H9 (cell line): ENCODE data around the gene TARBP2. TPM values are rescaled to one million over a fixed set of nuclear protein-coding genes. Genes with fewer than 3 reads are reported as not detected.
A peak's percentile ranks its signal among the peaks of the same experiment; 100 is the strongest.

Experiments
- DNase-seq: peaks from one replicate; pipeline ENCODE4 v3.0.0-alpha.2; 2017
- H2AFZ ChIP-seq: one replicate; pipeline ENCODE4 v1.6.1; 2013; ENCODE audit warnings: mild to moderate bottlenecking, low read length, control low read depth, moderate library complexity
- H2AK5ac ChIP-seq: 2 replicates; pipeline ENCODE4 v1.6.1; 2013; ENCODE audit warnings: low read length, control low read depth, mixed read lengths; ENCODE audit not compliant: insufficient read length
- H2BK120ac ChIP-seq: one replicate; pipeline ENCODE4 v1.6.1; 2013; ENCODE audit warnings: low read depth, mild to moderate bottlenecking, low read length, control low read depth, inconsistent platforms; ENCODE audit not compliant: poor library complexity, severe bottlenecking
- H2BK12ac ChIP-seq: 2 replicates; pipeline ENCODE4 v1.6.1; 2013; ENCODE audit warnings: low read length, control low read depth, mixed read lengths, low read depth; ENCODE audit not compliant: insufficient read length
- H2BK15ac ChIP-seq: 2 replicates; pipeline ENCODE4 v1.6.1; 2013; ENCODE audit warnings: low read depth, low read length, control low read depth
- H2BK20ac ChIP-seq: one replicate; pipeline ENCODE4 v1.6.1; 2013; ENCODE audit warnings: low read depth, mild to moderate bottlenecking, low read length, control low read depth, inconsistent platforms; ENCODE audit not compliant: poor library complexity, severe bottlenecking
- H2BK5ac ChIP-seq: 2 replicates; pipeline ENCODE4 v1.6.1; 2013; ENCODE audit warnings: low read length, control low read depth, mixed read lengths; ENCODE audit not compliant: insufficient read length
- H3K14ac ChIP-seq: 2 replicates; pipeline ENCODE4 v1.6.1; 2013; ENCODE audit warnings: low read length, control low read depth; ENCODE audit not compliant: insufficient read depth
- H3K18ac ChIP-seq: 2 replicates; pipeline ENCODE4 v1.6.1; 2013; ENCODE audit warnings: low read depth, mild to moderate bottlenecking, mixed read lengths, low read length, control low read depth; ENCODE audit not compliant: insufficient read length
- H3K23ac ChIP-seq: 2 replicates; pipeline ENCODE4 v1.6.1; 2013; ENCODE audit warnings: low read length, control low read depth, mixed read lengths, low read depth; ENCODE audit not compliant: insufficient read length
- H3K23me2 ChIP-seq: 2 replicates; pipeline ENCODE4 v1.6.1; 2013; ENCODE audit warnings: low read depth, mild to moderate bottlenecking, mixed read lengths, low read length, control low read depth; ENCODE audit not compliant: insufficient read length, poor library complexity, severe bottlenecking
- H3K27ac ChIP-seq: 2 replicates; pipeline ENCODE4 v1.5.1; 2013; ENCODE audit warnings: low read length, control low read depth, mixed read lengths, low read depth; ENCODE audit not compliant: insufficient read length
- H3K27me3 ChIP-seq: 2 replicates; pipeline ENCODE4 v1.6.1; 2013; ENCODE audit warnings: low read length, control low read depth, inconsistent platforms; ENCODE audit not compliant: insufficient read depth
- H3K4ac ChIP-seq: 2 replicates; pipeline ENCODE4 v1.6.1; 2013; ENCODE audit warnings: low read depth, mild to moderate bottlenecking, control low read depth, inconsistent platforms, low read length, moderate library complexity
- H3K4me1 ChIP-seq: 2 replicates; pipeline ENCODE4 v1.6.1; 2013; ENCODE audit warnings: low read length, control low read depth, inconsistent platforms; ENCODE audit not compliant: insufficient read depth
- H3K4me2 ChIP-seq: 2 replicates; pipeline ENCODE4 v1.6.1; 2013; ENCODE audit warnings: low read length, control low read depth, mixed read lengths; ENCODE audit not compliant: insufficient read length, insufficient read depth
- H3K56ac ChIP-seq: 2 replicates; pipeline ENCODE4 v1.6.1; 2013; ENCODE audit warnings: low read depth, mild to moderate bottlenecking, mixed read lengths, low read length, control low read depth; ENCODE audit not compliant: insufficient read length
- H3K79me1 ChIP-seq: 2 replicates; pipeline ENCODE4 v1.6.1; 2013; ENCODE audit warnings: low read depth, mild to moderate bottlenecking, moderate library complexity, low read length, control low read depth, inconsistent platforms; ENCODE audit not compliant: insufficient read depth, poor library complexity, severe bottlenecking
- H3K79me2 ChIP-seq: 2 replicates; pipeline ENCODE4 v1.6.1; 2013; ENCODE audit warnings: low read length, control low read depth, inconsistent platforms; ENCODE audit not compliant: insufficient read depth
- H3K9ac ChIP-seq: 2 replicates; pipeline ENCODE4 v1.6.1; 2013; ENCODE audit warnings: low read length, control low read depth, mixed read lengths; ENCODE audit not compliant: insufficient read length; ENCODE audit errors: extremely low read depth
- H3K9me3 ChIP-seq: one replicate; pipeline ENCODE4 v1.6.1; 2013; ENCODE audit warnings: low read depth, low read length, inconsistent platforms; ENCODE audit not compliant: control insufficient read depth
- H3T11ph ChIP-seq: one replicate; pipeline ENCODE4 v1.6.1; 2013; ENCODE audit warnings: mild to moderate bottlenecking, low read length, control low read depth, inconsistent platforms
- H4K20me1 ChIP-seq: one replicate; pipeline ENCODE4 v1.6.1; 2013; ENCODE audit not compliant: control insufficient read depth, insufficient read length, insufficient read depth
- H4K5ac ChIP-seq: 2 replicates; pipeline ENCODE4 v1.6.1; 2013; ENCODE audit warnings: low read depth, mild to moderate bottlenecking, mixed read lengths, low read length, control low read depth; ENCODE audit not compliant: insufficient read length
- H4K8ac ChIP-seq: replicated peaks from 2 replicates; pipeline ENCODE4 v1.6.1; 2013; ENCODE audit warnings: low read length, control low read depth, mixed read lengths, low read depth; ENCODE audit not compliant: insufficient read length
- H4K91ac ChIP-seq: 2 replicates; pipeline ENCODE4 v1.6.1; 2013; ENCODE audit warnings: low read depth, mild to moderate bottlenecking, moderate library complexity, mixed read lengths, low read length, control low read depth; ENCODE audit not compliant: insufficient read length
- H3K27ac Mint-ChIP-seq, 3 experiments: 2 replicates in 2 of 3; 3 replicates in 1 of 3; pipeline ENCODE4 v1.8.0; 2020 to 2021; ENCODE audit warnings: mixed read lengths in 3 of 3, mild to moderate bottlenecking in 1 of 3, moderate library complexity in 1 of 3
- H3K27me3 Mint-ChIP-seq: 2 replicates; pipeline ENCODE4 v1.8.0; 2021; ENCODE audit warnings: low read depth, mild to moderate bottlenecking, moderate library complexity, mixed read lengths
- H3K36me3 Mint-ChIP-seq, 3 experiments: 2 replicates in 2 of 3; 3 replicates in 1 of 3; pipeline ENCODE4 v1.8.0; 2020 to 2021; ENCODE audit warnings: low read depth in 3 of 3, mixed read lengths in 3 of 3; ENCODE audit not compliant: insufficient read depth in 1 of 3
- H3K4me1 Mint-ChIP-seq, 2 experiments: 2 replicates each; pipeline ENCODE4 v1.8.0; 2020; ENCODE audit warnings: mixed read lengths in 2 of 2
- H3K4me3 Mint-ChIP-seq, 2 experiments: 2 replicates in 1 of 2; 3 replicates in 1 of 2; pipeline ENCODE4 v1.8.0; 2020 to 2021; ENCODE audit warnings: mild to moderate bottlenecking in 2 of 2, mixed read lengths in 2 of 2, moderate library complexity in 1 of 2
- H3K9me3 Mint-ChIP-seq, 2 experiments: 2 replicates in 1 of 2; 3 replicates in 1 of 2; pipeline ENCODE4 v1.8.0; 2020; ENCODE audit warnings: mild to moderate bottlenecking in 2 of 2, mixed read lengths in 2 of 2, moderate library complexity in 1 of 2
- CTCF ChIP-seq: fragments of 200-600 bp; sonication (generic); conservative IDR thresholded peaks from 3 replicates; pipeline ENCODE4 v1.8.0; 2021; ENCODE audit warnings: antibody characterized with exemption, mild to moderate bottlenecking
- WGBS: extraction: QIAGEN DNeasy Blood & Tissue Kit; methylation state at CpG from one replicate; pipeline ENCODE4 v1.1.7; 2013; ENCODE audit warnings: missing lambda C conversion rate, low lambda C conversion rate, mixed read lengths; ENCODE audit not compliant: insufficient read length; ENCODE audit errors: extremely low coverage; 5-methylcytosine and 5-hydroxymethylcytosine counted together
- total RNA-seq: library from RNA; stranded (reverse); gene quantifications from 2 replicates; pipeline ENCODE4 v1.2.1, GENCODE V29; 2021

TARBP2 gene
- total RNA-seq, 1 experiment from 2014 or later, result 79.2 TPM

GRCh38 chr12:53486736-53487487 lies 14.2 kb upstream of the TARBP2 start:
- Histone ChIP-seq H3K27ac (no peak overlapping the region), H2BK120ac (no peak overlapping the region), H4K8ac (no peak overlapping the region), H2BK15ac (no peak overlapping the region), H2BK12ac (no peak overlapping the region), H3K27me3 (no peaks in the 10 kb centered on the region), H3K4ac (no peak overlapping the region), H4K5ac (no peak overlapping the region), H3K23me2 (no peaks in the 10 kb centered on the region), H3K18ac (no peak overlapping the region), H3K79me2 (no peaks in the 10 kb centered on the region), H2AFZ (no peak overlapping the region), H2BK20ac (no peak overlapping the region), H3K79me1 (no peaks in the 10 kb centered on the region), H3K9ac (no peak overlapping the region), H2AK5ac (no peak overlapping the region), H3K14ac (no peak overlapping the region), H3K4me2 (no peak overlapping the region), H3T11ph (no peak overlapping the region), H2BK5ac (no peak overlapping the region), H3K56ac (no peak overlapping the region), H3K9me3 (no peaks in the 10 kb centered on the region), H4K91ac (no peak overlapping the region), H4K20me1 (peaks cover 2% of the 10 kb centered on the region), H3K4me1 (no peaks in the 10 kb centered on the region), H3K23ac (no peak overlapping the region)
- no peak for TF ChIP-seq CTCF
- no peak overlapping the region for H3K4me3 Mint-ChIP-seq
- peaks cover 15 to 17% of the 10 kb centered on the region in 2 experiments for H3K4me1 Mint-ChIP-seq
- peak overlapping the region in 2 of 3 experiments; percentile 64 to 80; a peak in 4 of 7 replicates for H3K27ac Mint-ChIP-seq
- H3K27me3 Mint-ChIP-seq, result peaks cover 1% of the 10 kb centered on the region; the same call in 1 of the 2 replicates
- WGBS, result no CpG with 5 or more reads among the region's 17 CpGs
- H3K9me3 Mint-ChIP-seq, result no peaks in the 10 kb centered on the region
- no peak for DNase-seq
- H3K36me3 Mint-ChIP-seq, result peaks cover 24 to 44% (median 43%) of the 10 kb centered on the region in 3 experiments
